HG02970 (cell line): ENCODE measurements around the gene TMEM41B.
"Not testable (repeated sequence)": the region's sequence is repeated elsewhere in the genome, so short reads cannot be mapped to it uniquely, and the experiment has no call there.

Source experiments
- ATAC-seq: cut with Tn5 transposase; IDR thresholded peaks from one replicate; pipeline ENCODE4 v1.9.1; 2021; ENCODE audit warnings: mild to moderate bottlenecking, moderate library complexity, moderate number of reproducible peaks; ENCODE audit not compliant: unreplicated experiment, low FRiP score

Gene TMEM41B

GRCh38 chr11:9263840-9264315 lies 50.5 kb downstream of the TMEM41B start:
- peak; percentile 79 for ATAC-seq

GRCh38 chr11:9260838-9261146 lies 53.6 kb downstream of the TMEM41B start:
- not testable (repeated sequence) for ATAC-seq

DNA sequence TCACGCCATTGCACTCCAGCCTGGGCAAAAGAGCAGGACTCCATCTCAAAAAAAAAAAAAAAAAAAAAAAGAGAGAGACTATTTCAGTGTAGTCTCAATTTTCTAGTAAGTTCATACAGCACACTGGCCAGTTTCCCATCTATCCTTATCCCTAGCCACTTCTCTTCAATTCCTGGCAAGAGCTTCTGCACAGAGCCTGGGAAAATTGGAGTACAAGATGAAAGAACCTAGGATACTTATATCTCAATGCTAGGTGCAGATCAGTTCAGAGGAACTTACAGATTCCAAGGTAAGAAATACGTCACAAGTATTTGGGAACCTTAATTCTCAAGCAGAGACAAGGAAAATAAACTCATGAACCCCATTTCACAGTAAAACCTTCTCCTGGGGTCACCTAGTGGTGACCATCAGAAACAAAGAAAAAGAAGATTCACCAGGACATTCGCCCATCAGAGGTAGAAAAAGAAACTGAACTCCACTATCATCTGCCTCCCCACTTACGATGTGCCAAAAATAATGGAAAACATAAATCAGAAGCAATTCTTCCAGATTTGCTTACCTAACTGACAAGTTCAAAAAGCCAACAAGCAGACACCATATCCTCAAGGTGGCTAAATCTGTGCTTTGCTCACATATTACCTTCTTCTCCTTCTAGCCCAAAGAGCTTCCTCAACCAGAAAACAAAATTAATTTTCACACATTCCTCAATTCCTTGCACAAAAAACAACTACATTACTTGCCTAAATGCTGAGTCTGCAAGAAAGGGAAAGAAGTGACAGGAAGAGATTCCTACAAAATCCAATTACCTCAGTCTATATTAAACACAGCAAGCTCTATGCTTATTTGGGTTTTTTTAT lies 54.2 kb downstream of the TMEM41B start:
- ATAC-seq = no peak

GRCh38 chr11:9258279-9258678 lies 56.1 kb downstream of the TMEM41B start:
- ATAC-seq = not testable (repeated sequence)

DNA sequence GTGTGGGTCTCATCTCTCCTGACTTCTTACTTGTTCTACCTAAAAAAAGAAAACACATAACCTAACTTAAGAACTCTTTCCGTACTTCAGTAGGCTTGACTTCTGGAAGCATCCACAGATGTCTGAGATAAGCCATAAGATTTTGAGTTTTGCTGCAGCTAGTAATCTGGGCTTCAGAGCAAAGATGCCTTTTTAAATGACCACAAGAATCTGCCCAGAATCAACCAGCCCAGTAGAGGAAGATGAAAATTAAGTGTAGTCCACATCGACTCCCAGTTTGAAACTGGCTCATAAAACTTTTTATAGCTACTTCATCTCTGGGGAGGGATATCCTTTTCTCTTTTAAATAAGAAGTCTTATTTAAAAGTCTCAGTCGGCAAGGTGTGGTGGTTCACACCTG lies 60.0 kb downstream of the TMEM41B start:
- ATAC-seq = no peak

DNA sequence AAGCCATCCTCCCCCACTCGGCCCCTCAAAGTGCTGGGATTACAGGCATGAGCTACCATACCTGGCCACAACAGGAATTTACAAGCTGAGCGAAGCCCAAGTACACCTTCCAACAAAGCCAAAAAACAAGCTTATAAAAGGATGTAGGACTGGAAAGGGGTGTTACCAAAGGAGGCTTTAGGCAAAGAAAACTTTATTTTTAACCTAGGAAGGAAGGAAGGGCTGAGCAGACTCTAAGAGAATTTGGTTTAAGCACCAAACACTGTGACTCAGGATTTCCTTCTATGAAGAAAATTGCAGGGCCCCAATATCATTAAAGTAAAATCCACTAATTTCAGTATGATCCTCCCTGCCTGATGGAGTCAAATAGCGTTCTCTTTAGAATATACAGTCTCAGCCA lies 61.3 kb downstream of the TMEM41B start:
- no peak for ATAC-seq

DNA sequence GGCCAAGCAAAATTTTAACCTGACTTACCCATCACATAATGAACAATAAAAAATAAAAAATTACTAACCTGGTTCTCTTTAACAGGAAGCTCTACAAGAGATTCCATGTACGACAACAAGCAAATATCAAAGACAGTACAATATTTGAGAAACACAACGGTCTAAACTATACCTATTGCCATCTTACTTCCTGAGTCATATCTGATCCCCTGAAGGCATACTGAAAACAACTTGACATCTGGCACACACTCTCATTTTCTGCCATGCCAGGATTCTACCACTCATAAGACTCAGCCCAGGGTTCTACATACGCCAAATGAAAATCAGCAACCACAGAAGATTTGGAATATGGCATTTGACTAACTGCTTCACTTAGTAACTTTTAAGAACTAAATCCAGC lies 63.1 kb downstream of the TMEM41B start:
- ATAC-seq = no peak

DNA sequence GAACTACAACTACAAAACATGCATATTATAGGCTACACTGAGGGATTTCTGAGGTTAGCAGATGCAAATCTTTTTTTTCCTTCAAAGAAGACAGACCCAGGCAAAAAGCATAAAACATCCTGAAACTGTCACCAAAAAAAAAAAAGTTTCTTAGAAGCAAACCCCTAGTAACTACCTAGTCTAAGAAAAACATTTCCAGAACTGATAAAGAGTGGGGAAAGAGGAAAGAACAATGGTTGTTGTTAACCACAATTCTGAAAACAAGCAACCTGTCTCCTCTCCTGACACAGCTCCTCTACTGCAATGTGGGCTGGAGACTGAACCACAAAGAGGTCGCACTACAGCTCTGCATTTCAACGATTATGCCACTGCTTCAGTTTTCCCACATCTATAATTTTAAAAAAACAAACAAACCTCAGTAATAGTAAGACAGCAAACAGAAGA lies 64.2 kb downstream of the TMEM41B start:
- peak; percentile 78 for ATAC-seq

DNA sequence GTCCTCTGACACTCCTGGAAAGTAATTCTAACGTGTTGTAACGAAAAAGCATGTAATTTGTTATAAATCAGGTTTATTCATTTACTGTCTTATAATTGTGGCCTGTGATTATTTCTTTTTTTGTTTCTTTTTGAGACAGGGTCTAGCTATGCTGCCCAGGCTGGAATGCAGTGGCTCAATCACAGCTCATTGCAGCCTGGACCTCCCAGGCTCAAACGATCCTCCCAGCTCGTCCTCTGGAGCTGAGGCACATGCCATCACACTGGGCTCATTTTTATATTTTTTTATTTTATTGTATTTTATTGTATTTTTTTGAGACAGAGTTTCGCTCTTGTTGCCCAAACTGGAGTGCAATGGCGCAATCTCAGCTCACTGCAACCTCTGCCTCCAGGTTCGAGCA lies 65.1 kb downstream of the TMEM41B start:
- no peak for ATAC-seq

DNA sequence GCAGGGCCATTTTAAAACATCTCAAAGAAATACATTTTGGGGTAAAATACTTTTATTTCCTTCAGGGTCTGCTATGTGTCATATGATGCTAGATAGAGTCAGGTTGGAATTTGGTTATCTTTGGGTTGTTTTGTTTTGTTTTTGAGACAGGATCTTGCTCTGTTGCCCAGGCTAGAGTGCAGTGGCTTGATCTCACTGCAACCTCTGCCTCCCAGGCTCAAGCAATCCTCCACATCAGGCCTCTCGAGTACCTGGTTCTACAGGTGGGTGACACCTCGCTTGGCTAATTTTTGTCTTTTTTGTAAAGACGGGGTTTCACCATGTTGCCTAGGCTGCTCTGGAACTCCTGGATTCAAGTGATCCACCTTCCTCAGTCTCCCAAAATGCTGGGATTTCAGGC lies 66.5 kb downstream of the TMEM41B start:
- ATAC-seq = no peak

- ATAC-seq = not testable (repeated sequence)
Measured at GRCh38 chr11:9236242-9236641, 78.2 kb downstream of the TMEM41B start.

DNA sequence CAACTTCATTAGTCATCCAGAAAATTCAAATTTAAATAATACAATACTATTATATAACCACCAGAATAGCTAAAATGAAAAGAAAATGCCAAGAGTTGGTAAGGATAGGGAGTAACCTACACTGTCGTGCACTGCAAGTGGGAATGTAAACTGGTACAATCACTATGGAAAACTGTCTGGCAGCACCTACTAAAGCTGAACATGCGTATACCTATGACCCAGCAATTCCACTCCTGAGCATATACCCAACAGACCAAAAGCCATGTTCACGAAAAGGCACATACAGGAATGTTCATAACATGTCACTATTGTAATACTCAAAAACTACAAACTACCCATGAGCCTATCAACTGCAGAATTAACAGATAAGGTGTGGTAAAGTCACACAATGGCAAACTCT lies 81.9 kb downstream of the TMEM41B start:
- no peak for ATAC-seq

- ATAC-seq = no peak
Measured at GRCh38 chr11:9231848-9232177, 82.6 kb downstream of the TMEM41B start.
